ENCODE measurements around the gene LSAMP. TPM values are rescaled to one million over a fixed set of nuclear protein-coding genes. Genes with fewer than 3 reads are reported as not detected.

The LSAMP gene
- total RNA-seq, 1 donor from 2014 or later, result 18.0 TPM

DNA sequence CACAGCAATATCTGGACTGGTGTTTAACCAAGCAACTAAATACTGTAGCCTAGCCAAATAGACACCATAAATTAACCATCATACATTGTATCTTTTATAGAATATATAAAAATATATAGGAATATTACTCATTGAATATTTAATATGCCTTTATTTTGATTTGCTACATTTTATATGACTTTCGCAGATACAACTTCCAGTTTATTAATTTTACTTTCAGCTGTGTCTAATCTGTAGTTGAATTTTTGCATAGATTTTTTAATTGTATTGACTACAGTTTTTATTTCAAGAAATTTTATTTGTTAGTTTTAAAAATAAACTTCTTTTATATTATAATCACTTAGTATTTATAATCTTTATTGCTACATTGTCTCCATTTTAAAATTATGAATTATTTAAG, 299.7 kb downstream of the LSAMP start:
- H3K27me3 ChIP-seq, result no peaks in the 10 kb centered on the region
- peaks cover 9% of the 10 kb centered on the region for H3K9me3 ChIP-seq (ENCODE audit: low read depth)
- H3K4me3 ChIP-seq, result no peak overlapping the region
- no peak overlapping the region for H3K27ac ChIP-seq
- peaks cover 6% of the 10 kb centered on the region for H3K36me3 Mint-ChIP-seq
- no peak overlapping the region for H3K4me3 Mint-ChIP-seq
- H3K9ac ChIP-seq, result no peak overlapping the region
- no peak overlapping the region for H2AFZ ChIP-seq (replicated peaks)
- no peaks in the 10 kb centered on the region for H4K20me1 ChIP-seq (ENCODE audit: low read depth)
- no peak for TF ChIP-seq EZH2phosphoT487 (IDR thresholded peaks at IDR 0.05)
- TF ChIP-seq EZH2 (IDR thresholded peaks at IDR 0.05), result no peak
- TF ChIP-seq, protein P1, sequence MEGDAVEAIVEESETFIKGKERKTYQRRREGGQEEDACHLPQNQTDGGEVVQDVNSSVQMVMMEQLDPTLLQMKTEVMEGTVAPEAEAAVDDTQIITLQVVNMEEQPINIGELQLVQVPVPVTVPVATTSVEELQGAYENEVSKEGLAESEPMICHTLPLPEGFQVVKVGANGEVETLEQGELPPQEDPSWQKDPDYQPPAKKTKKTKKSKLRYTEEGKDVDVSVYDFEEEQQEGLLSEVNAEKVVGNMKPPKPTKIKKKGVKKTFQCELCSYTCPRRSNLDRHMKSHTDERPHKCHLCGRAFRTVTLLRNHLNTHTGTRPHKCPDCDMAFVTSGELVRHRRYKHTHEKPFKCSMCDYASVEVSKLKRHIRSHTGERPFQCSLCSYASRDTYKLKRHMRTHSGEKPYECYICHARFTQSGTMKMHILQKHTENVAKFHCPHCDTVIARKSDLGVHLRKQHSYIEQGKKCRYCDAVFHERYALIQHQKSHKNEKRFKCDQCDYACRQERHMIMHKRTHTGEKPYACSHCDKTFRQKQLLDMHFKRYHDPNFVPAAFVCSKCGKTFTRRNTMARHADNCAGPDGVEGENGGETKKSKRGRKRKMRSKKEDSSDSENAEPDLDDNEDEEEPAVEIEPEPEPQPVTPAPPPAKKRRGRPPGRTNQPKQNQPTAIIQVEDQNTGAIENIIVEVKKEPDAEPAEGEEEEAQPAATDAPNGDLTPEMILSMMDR (IDR thresholded peaks at IDR 0.05), result no peak
- H3K27me3 Mint-ChIP-seq (ENCODE audit: insufficient read depth, low read depth), result no peaks in the 10 kb centered on the region
- H3K36me3 ChIP-seq, result no peaks in the 10 kb centered on the region
- peaks cover 18% of the 10 kb centered on the region for H3K4me1 ChIP-seq
- no peak overlapping the region for H3K4me2 ChIP-seq
- DNase-seq (ENCODE audit: low spot score), result no peak
- peaks cover 11% of the 10 kb centered on the region for H3F3A ChIP-seq (ENCODE audit: low read depth)
- no peak overlapping the region for H3K27ac Mint-ChIP-seq
- peaks cover 18% of the 10 kb centered on the region for H3K9me3 Mint-ChIP-seq
- peaks cover 23% of the 10 kb centered on the region for H3K4me1 Mint-ChIP-seq
- no peaks in the 10 kb centered on the region for H3K79me2 ChIP-seq (ENCODE audit: low read depth)

DNA sequence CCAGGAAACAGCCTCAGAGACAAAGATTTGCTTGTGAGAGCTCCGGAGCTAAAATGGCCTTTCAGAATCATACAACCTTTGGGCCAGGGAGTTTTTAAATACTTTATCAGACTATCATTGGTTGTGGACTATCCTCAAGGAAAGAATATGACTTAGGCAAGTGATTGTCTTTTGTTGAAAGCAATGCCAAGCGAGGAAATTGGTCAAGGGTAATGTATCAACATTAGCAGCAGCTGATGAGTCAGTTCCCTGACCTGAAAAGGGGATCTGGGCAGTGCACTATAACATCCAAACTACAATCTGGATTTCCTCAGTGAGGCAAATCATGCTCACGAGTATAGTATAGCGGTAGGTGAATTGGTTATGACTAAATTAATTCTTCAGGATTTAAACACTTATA, 303.6 kb downstream of the LSAMP start:
- peaks cover 6% of the 10 kb centered on the region for H3K36me3 Mint-ChIP-seq
- no peak overlapping the region for H3K4me2 ChIP-seq

DNA sequence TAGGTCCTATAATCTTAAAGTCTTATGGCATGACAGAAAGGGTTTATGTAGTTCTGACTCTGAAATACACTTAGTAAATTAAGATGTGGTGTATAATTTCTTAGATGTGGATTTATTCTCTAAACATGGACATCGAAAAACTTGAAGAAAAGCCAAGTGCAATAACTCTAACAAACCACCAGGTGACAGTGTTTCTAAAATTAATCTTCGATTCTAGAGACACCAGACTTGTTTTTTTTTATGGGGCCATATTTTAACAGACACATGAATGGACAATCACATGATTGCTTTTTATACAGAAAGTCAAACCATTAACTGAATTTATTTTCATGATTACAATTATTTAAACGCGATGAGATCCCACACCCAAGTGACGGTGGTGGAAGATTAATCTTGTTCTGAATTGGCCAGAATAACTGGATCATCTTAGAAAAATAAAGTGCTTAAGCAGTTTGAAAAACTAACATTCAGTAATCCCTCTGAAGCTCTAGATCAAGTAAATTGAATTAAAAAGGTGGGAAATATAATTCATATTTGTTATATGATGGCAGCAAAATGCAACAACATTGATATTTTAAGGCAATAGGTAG, 305.1 kb downstream of the LSAMP start:
- Mint-ChIP-seq H3K27ac (no peak overlapping the region), H3K27me3 (ENCODE audit: insufficient read depth, low read depth) (no peaks in the 10 kb centered on the region), H3K36me3 (no peaks in the 10 kb centered on the region), H3K4me1 (no peaks in the 10 kb centered on the region), H3K9me3 (peaks cover 4% of the 10 kb centered on the region), H3K4me3 (no peak overlapping the region)
- no peak overlapping the region for H3K4me2 ChIP-seq
- no peaks in the 10 kb centered on the region for H3K4me1 ChIP-seq
- no peak for TF ChIP-seq EZH2 (IDR thresholded peaks at IDR 0.05)
- TF ChIP-seq, protein P1 (IDR thresholded peaks at IDR 0.05), result peak; percentile 95
- peaks cover 7% of the 10 kb centered on the region for H3K9me3 ChIP-seq (ENCODE audit: low read depth)
- no peak overlapping the region for H3K9ac ChIP-seq
- peak; percentile 26 for DNase-seq (ENCODE audit: low spot score)
- H3K4me3 ChIP-seq, result no peak overlapping the region
- H3K79me2 ChIP-seq (ENCODE audit: low read depth), result no peaks in the 10 kb centered on the region
- H3K27me3 ChIP-seq, result no peaks in the 10 kb centered on the region
- no peak overlapping the region for H2AFZ ChIP-seq (replicated peaks)
- no peak overlapping the region for H3K27ac ChIP-seq
- H4K20me1 ChIP-seq (ENCODE audit: low read depth), result no peaks in the 10 kb centered on the region
- no peaks in the 10 kb centered on the region for H3F3A ChIP-seq (ENCODE audit: low read depth)
- no peaks in the 10 kb centered on the region for H3K36me3 ChIP-seq

More for the DNA sequence above, 303.6 kb downstream of the LSAMP start:
- Histone ChIP-seq H4K20me1 (ENCODE audit: low read depth) (no peaks in the 10 kb centered on the region), H3K4me3 (no peak overlapping the region), H3K27ac (no peak overlapping the region), H3K27me3 (no peaks in the 10 kb centered on the region), H3K36me3 (no peaks in the 10 kb centered on the region), H3K9me3 (ENCODE audit: low read depth) (peaks cover 9% of the 10 kb centered on the region), H3K9ac (no peak overlapping the region), H3F3A (ENCODE audit: low read depth) (no peaks in the 10 kb centered on the region), H3K4me1 (no peaks in the 10 kb centered on the region), H2AFZ (replicated peaks) (no peak overlapping the region), H3K79me2 (ENCODE audit: low read depth) (no peaks in the 10 kb centered on the region)
- peaks cover 12% of the 10 kb centered on the region for H3K9me3 Mint-ChIP-seq
- H3K4me3 Mint-ChIP-seq, result no peak overlapping the region
- H3K27me3 Mint-ChIP-seq (ENCODE audit: insufficient read depth, low read depth), result no peaks in the 10 kb centered on the region
- H3K4me1 Mint-ChIP-seq, result no peaks in the 10 kb centered on the region
- no peak overlapping the region for H3K27ac Mint-ChIP-seq
- TF ChIP-seq, protein P1 (IDR thresholded peaks at IDR 0.05), result no peak
- no peak for TF ChIP-seq EZH2phosphoT487 (IDR thresholded peaks at IDR 0.05)
- TF ChIP-seq EZH2 (IDR thresholded peaks at IDR 0.05), result no peak
- DNase-seq (ENCODE audit: low spot score), result no peak

Measured in neural progenitor cell (in vitro differentiated cells).